Fibroblast of peridontal ligament (primary cell): ENCODE results near the gene UBXN6.

Experiments
- DNase-seq: peaks from one replicate; pipeline ENCODE4 v3.0.0-alpha.2; 2010; ENCODE audit errors: extremely low read depth

UBXN6 gene

DNA sequence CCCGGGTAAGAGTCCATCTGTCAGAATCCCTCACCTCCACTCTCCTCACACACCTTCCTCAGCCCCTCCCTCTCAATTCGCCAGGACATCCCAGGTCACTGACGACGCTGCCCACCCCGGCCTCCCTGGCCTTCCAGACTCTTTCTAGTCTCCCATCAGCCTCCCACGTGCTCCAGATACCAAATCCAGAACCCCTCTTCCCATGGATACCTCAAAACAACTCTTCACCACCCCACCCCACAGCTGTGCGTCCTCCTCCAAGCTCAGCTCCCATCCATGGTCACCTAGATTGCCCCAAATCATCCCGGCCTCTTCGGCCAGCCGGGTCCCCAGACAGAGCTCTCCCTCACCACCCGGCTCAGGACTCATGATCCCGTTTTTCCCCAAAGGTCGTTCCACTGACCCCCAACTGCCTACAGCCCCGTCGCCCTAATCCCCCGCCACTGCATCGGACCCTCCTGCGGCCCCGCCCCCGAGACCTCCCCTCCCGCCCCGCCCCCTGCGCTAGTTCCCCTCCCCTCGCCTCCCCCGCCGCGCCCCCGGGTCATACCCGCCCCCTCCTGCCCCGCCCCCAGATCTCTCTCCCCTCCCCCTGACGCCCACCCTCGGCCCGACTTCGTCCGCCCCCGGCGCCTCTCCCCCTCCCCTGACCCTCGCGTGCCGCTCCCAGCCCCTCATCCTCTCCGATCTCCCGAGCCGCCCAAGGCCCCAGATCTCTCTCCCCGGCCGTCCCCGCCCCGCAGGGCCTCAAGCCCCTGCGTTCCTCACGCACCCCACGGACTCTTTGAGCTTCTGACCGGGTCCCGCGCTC is 546 bp downstream of the UBXN6 start:
- DNase-seq, result peak; percentile 53

DNA sequence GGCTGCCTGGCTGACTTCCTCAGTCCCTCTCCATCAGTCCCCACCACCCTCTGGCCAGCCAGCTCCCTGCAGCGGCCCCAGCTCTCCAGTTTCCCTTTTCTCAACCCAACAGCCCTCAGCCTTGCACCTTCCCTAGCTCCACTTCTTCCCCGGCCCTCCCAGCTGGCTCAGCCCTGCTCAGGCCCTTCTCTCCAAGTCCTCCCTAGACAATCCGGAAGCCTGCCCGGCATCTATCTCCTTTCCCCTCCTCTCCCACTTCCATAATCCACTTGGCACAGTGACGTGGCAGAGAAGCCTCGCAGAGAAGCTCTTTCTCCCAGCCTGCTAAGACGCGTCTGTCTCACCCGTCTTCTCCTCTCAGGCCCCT is 1.1 kb downstream of the UBXN6 start:
- DNase-seq, result peak; percentile 66

DNA sequence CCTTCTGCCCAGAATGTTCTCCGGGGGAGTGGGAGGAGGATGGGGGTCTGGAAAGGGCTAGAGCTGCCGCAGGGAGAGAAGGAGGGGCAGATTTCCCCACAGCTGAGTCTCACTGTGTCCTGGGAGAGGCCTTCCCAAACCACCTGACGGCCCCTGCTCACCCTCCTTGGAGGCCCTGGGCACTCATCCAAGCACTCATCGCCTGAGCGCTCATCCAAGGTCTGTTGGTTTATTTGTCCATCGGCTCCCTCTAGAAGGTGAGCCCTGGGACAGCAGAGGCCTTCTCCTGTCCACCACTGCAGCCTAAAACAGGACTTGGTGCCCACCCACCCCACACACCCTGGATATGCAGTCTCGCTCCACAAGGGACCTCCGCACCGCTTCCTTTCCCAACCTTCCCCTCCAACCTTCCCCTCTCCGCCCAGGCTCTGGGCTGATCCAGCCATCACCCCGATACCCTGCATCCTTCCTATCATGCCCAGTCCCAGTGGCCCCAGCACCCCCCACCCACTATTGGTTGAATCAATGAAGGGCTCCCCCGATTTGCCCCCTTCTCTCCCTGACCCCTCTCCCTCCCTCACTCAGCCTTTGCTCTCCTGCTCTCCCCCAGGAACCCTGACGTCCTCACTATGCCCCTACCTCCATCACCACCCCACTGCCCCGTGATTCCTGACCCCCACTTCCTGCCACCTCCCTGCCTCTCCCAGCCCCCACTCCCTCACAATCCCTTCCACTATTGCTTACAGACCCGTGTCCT is 1.7 kb downstream of the UBXN6 start:
- peak; percentile 63 for DNase-seq

DNA sequence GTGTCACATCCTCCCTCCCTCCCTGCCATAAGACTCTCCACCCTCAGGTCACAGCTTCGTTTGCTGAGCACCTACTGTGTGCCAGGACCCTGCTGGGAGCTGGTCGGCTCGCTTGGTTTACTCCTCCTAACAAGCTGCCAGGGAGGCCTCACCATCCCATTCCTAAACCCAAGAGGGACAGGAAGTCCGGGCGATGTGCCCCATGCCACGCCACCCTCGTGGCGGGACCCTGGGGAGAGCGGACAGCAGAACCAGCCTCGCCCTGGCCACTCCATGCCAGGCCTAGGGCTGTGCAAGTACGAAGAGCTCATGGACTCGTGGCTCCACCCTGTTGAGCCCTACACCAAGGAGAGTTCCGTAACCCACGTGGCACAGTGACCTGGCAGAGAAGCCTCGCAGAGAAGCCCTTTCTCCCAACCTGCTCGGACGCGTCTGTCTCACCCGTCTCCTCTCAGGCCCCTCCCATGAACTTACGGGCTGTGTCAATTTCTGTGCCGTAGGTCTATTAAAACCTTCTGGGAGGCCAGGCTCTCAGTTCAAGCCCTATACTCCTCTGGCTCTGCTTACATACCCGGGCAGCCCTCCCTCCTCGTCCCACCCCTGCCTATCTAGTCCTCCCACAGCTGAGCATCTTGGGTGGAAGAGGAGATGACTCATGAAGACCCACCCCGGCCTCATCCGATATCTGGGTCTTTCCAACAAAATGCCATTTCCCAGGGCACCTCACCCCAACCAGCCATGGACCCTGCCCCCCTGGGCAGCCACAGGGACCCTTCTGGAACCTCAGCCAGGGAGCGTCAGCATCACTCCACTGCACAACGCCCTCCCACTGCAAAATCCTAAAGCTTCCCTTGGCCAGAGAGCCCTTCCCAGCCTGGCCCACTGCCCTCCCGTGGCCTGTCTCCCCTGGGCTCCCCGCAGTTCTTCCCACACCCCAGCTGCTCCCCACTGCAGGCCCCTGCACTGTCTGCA is 2.6 kb downstream of the UBXN6 start:
- DNase-seq, result peak; percentile 70

DNA sequence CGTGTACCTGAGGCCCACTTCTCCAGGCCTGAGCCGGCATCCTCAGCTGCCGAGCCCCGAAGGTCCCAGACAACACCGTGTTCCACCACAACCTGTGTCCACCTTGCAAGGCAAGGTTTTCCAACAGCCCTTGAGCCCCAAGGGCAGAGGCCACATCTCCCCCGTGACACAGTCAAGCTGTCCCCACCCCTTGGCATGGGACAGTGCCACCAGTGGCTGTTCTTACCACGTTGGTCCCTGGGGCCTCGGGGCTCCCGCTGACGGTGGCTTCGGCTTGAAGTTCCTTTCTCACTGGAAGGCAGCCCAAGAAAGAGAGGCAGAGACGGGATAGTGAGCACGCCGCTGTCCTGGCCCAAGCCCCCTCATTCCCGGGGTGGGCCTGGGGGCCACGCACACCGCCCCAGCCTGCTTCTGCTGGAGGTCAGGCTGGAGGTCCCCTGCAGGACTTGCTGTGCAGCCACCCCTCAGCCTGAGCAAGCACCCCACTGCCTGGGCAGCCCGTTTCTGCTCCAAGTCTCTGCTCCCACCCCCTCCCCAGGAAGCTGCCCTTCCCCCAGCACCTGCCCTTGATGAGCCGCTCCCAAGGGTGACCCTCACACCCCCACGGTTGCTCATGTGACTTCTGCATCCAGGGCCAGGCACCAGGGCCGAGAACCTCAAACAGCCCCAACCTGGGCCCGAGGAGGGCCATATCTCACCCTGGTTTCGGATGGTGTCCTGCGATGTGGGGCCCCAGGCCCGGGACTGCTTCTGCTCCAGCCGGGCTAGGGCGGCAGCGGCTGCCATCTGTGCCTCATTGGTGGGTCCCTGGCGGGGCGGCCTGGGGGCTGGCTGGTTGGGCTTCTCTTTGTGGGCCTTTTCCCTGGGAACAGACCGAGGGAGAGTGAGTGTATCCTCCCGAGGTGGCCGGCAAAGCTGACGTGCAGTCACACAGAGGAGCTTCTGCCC is 4.1 kb downstream of the UBXN6 start:
- no peak for DNase-seq

DNA sequence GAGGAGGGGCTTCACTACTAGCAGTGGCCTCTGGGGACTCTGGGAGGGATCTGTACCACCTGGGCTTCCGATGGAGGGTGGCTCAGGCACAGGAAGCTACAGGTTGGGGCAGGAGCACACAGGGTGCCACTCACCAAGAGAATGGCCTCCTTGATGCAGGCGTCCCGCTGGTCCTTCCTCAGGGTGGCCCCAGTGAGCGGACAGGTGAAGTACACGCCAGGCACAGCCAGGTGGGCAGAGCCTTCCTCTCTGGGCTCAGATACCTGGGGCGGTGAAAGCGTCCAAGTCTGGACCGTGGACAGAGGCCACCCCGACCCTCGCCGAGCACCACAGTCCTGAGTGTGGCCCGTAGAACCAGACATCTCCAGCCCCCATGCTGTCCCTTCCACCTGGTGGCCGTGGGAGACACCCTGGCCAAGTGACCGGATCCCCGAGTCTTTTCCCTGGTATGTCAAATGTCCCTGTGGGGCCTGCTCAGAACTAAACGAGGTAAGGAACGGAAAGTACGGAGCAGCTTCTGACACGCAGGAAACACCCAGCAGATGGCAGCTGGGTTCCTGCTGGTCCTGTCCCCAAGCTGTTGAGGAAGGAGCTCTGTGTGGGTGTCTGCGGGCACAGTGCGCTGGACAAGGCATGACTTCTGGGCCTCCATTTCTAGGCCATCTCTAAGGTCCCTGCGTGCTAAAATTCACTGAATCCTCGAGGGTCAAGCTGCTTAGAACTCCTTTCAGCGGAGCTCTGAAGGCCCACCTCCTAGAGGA is 5.2 kb downstream of the UBXN6 start:
- DNase-seq, result no peak

DNA sequence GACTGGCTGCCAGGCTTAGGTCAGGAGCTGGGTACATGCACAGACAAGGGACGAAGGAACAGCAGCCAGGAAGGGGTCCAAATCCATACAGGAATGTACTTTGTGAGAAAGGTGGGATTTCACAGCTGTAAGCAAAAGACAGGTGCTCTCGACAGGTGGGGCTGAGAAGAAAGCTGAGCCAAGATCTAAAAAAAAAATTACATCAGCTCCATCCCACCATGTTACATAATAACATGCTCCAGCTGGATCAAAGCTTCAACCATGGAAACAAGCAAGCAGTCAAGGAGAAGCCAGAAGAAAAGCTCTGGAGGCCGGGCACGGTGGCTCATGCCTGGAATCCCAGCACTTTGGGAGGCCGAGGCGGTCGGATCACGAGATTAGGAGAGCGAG is 8.0 kb downstream of the UBXN6 start:
- DNase-seq, result no peak

DNA sequence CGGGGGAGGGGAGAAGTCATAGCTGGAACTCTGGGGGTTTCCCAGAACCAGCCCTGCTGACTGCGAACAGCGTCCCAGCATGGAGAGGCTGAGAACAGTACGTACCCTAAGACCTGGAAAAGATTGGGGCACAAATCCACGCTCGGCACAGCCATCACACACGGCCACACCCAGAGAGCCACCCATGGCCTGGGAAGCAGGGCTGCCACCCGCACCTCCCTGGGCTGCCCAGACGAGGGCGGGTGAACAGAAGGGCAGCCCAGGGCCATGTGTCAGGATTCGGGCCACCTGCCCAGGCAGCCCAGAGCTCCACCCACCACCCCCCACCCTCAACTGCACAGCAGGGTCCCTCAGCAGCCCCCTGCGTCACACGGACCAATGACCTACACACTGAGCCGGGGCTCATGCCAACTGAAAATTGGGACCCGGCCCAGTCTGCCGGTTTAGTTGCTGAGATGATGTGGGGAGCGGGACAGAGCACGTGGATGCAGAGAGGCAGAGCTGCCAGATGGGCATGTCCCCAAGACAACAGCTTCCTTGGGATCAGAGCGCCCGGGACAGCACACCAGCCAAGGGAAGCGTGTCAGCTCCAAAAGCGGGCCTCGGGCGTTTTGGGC is 8.5 kb downstream of the UBXN6 start:
- no peak for DNase-seq

DNA sequence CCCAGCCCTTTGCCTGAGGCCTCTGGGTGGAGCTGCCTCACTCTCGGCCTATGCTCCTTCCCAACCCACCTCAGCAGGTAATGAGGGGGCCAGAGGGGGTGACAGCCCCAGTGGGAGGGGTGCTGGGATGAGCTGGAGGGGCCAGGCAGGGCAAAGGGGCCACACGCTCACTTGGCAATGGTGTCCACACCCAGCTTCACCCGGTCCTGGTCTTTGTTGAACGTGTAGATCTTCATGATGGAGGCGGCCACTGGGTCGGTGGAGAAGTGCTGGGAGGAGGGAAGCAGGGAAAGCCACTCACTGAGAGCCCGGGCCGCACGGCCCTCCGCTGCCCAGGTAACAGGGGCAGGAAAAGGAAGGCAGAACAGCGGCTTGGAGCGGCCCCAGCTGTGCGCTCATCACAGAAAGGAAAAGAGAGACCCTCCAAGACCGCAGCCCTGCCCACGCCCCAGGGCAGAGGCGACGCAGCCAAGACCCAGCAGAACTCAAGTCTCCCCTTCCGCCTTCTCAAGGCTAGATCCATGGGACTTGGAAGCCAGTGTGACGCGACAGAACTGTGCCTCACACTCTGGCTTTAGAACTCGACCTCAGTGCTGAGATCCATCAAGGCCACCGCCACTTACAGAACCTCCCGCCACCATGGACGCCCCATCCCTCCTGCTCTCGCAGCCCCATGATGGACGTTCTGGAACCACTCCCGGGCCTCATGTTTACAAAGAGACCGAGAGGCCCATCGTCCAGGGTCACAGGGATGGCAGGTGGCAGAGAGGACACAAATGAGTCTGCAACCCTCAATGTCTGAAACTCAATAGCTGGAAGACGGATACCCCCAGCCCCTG is 9.2 kb downstream of the UBXN6 start:
- no peak for DNase-seq

DNA sequence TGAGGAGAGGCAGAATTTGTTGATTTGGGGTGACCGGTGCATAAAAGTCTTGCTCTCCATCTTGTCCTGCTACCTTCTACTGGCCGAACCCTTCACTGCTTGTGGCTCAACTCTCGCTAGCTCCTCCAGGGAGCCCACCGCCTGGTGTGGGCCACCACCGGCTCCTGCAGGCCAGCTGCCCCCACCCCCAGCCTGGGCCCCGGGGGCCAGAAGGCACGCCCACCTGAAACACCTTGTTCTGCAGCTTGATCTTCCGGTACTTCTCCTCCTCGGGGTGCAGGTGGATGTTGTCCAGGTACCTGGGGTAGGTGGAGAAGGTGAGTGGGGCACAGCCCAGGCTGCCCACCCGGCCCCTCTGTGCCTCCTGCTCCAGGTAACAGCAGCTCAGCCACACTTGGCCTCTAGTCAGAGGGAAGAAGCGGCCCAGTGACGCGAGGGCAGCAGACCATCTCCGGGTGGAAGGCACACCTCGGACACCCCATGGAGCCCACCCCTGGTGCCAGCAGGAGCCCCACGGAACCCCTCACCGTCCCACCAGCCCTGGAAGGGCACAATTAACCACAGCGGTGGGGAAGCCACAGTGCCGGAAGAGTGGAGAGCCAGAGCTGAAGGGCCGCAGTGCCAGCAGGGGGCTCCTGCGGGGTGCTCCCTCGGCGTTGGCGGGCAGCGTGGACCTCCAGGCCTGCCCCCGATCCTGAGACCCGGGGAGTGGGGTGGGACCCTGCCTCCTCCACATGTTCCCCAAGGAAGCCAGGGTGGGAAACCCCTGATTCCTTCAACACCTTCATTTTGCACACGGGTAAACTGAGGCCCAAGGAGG is 10.1 kb downstream of the UBXN6 start:
- no peak for DNase-seq

DNA sequence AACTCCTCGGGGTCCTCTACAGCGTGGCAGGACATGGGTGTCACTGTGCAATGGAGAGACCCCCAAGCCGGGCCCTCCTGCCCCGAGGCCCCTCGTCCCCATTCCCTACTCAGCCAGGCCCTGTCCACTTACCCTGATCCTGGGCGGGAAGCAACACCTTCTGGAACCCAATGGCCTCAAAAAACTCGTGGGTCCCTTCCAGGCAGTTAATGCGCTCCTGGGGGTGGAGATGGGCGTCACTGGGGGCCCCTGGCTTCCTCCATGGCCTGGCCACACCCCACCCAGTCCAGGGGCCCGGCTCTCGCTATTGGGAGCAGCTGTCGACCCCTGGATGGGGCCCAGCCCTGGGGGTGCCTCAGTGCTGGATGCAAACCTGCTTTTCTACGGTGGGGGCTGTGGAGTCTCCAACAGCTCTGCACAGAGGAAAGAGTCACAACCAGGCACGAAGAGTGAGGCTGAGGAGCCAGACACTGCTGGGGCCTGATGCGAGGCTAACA is 10.8 kb downstream of the UBXN6 start:
- DNase-seq, result no peak

DNA sequence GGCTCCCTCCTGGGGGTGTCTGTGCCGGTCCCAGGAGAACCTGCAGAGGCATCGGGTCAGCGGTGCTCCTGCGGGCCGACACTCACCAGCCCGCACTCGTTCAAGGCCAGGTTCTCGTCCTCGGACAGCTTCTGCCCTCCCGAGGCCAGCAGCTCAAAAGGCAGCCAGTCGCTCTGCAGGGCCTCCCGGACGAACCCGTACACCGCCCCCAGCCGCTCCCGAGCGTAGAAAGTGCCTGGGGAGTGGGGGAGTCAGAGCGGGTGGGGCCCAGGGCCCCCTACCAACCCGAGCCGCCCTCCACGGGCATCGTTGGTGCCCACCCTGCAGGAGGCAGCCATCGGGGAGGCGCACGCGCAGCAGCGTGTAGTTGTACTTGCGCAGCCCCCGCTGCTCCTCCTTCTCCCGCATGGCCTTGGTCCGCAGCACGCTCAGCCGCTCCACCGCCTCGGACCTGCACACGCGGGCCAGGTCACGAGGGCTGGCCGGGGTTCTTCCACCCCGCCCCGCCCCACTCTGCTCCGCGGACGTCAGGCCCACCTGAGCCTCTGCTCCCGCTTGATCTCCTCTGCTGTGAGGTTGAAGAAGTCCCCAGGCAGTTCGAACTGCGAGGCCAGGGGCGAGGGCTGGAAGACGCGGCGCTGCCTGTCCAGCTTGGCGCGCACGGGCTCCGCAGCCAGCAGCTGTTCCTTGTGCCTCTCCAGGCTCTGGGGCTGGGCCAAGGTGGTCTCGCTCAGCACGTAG is 11.5 kb downstream of the UBXN6 start:
- DNase-seq, result no peak

DNA sequence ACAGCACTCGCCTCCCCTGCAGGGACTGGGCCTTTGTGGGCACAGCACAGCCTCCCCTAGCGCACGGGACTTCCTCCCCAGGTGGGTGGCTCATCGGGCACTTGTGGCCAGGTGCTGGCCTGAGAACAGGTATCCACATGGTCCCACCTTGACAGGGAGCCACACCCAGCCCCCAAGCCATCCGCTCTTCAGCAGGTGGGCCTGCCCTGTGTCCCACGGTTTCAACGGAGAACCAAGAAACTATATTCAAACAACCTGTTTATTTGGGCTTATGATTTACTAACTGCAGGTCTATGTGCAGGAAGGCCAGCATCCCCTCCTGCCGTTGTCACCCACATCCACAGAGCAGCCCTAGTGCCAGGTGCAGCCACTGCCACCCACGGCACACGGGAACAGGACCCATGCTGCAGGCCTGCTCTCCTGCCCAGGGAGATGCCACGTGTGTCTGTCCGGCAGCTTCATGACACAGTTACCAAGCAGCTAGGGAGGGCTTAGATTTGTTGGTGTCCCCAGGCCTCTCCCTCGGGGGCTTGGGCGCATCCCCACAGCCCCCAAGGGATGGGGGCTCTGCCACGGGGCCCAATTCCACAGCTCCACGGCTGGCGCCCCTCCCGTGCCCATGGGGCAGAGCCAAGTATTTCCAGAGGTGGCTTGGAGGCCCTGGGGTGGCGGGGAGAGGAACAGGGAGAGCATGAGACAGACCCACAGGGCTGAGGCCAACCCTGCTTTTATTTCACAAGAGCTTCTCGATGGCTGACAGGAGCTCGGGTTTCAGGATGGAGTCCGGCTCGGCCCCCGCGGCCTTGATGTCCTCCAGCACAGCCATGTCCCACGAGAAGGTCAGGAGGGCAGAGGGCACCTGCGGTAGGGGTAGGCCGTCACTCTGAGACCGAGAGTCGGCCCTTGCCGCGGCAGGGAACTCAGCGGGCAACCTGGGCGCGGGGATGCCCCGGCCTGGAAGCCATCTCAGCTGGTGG is 12.5 kb downstream of the UBXN6 start:
- DNase-seq, result peak; percentile 22

DNA sequence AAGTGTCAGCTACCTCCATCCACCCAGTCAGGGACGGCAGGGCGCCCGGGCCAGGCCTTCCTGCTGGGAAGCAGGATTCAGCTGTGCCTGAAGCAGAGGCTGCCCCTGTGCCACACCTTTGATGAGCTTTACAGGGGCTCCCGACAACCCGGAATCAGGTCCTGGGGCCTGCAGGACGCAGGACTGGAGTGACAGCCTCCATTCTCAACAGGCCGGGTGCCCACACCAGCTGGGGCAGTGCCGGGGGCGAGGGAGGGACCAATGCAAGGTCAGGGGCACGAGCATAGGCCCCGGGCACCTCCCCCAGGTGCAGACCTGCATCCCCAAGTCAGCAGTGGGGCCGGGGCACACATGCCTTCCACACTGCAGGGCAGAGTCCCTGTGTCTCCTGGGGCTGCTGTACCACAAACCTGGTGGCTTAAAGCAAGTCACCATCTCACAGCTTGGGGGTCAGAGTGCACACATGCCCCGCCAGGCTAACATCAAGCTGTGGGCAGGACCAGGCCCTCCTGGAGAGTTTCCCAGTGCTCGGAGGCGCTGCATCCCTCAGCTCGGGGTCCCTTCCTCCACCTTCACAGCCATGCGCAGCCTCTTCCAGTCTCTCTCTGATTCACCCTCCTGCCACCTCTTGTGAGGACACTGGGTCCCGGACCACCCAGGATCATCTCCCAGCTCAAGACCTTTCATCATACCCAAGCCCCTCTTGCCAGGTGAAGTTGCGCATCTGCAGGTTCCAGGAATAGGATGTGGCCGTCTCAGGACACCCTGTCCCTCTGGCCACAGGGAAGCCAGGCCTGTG is 13.4 kb downstream of the UBXN6 start:
- no peak for DNase-seq

DNA sequence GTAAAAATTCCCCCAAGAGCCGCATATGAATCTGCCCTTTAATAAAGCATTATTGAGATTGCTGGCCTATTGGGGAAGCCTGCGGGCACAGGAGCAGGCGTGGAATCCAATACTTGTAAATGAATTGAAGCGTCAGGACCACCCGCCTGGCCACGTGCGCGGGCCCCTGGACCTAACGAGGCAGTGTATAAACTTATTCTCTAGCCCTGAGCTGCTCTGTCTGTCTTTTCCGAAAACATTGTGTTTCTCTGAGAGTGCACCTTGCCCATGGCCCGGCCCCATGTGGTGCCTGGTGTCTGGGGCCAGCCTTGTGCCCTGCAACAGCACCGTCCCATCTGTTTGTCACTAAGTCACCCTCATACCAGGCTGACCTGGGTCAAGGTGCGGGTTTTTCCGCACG is 14.4 kb downstream of the UBXN6 start:
- DNase-seq, result no peak
